COLO668 (cell line): ENCODE measurements around the gene DEFB121.
"Not testable (repeated sequence)": the region's sequence is repeated elsewhere in the genome, so short reads cannot be mapped to it uniquely, and the experiment has no call there.

Experiments used
- DNase-seq: peaks from one replicate; lab custom pipeline; 2025; ENCODE audit not compliant: unreplicated experiment; lab: John Stamatoyannopoulos, UW

DEFB121 gene

GRCh38 chr20:31364272-31364671 is 41.7 kb downstream of the DEFB121 start:
- not testable (repeated sequence) for DNase-seq

- no peak for DNase-seq
Measured at GRCh38 chr20:31363295-31363694, 42.7 kb downstream of the DEFB121 start.

DNA sequence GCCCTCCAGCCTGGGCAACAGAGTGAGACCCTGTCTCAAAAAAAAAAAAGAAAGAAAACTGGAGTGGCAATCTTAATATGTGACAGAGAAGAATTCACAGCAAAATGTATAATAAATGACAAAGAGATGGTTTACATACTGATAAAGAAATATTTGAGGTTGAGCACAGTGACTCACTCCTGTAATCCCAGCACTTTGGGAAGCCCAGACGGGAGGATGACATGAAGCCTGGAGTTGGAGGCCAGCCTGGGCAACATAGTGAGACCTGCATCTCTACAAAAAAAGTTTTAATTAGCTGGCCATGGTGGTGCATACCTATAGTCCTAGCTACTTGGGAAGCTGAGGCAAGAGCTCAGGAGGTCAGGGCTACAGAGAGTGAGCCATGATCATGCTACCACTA is 50.0 kb downstream of the DEFB121 start:
- DNase-seq = no peak
